Tracheal epithelial cell (primary cell): ENCODE results near the gene P3H4. TPM values are rescaled to one million over a fixed set of nuclear protein-coding genes. Genes with fewer than 3 reads are reported as not detected.

ENCODE experiments used
- total RNA-seq: library from RNA; depleted of rRNA; stranded (reverse); fragments of >200 nt; gene quantifications from 2 replicates; pipeline ENCODE4 v1.2.1, GENCODE V29; 2014

Gene P3H4, protein sequence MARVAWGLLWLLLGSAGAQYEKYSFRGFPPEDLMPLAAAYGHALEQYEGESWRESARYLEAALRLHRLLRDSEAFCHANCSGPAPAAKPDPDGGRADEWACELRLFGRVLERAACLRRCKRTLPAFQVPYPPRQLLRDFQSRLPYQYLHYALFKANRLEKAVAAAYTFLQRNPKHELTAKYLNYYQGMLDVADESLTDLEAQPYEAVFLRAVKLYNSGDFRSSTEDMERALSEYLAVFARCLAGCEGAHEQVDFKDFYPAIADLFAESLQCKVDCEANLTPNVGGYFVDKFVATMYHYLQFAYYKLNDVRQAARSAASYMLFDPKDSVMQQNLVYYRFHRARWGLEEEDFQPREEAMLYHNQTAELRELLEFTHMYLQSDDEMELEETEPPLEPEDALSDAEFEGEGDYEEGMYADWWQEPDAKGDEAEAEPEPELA
- total RNA-seq, result 49.9 and 62.7 TPM in 2 replicates

DNA sequence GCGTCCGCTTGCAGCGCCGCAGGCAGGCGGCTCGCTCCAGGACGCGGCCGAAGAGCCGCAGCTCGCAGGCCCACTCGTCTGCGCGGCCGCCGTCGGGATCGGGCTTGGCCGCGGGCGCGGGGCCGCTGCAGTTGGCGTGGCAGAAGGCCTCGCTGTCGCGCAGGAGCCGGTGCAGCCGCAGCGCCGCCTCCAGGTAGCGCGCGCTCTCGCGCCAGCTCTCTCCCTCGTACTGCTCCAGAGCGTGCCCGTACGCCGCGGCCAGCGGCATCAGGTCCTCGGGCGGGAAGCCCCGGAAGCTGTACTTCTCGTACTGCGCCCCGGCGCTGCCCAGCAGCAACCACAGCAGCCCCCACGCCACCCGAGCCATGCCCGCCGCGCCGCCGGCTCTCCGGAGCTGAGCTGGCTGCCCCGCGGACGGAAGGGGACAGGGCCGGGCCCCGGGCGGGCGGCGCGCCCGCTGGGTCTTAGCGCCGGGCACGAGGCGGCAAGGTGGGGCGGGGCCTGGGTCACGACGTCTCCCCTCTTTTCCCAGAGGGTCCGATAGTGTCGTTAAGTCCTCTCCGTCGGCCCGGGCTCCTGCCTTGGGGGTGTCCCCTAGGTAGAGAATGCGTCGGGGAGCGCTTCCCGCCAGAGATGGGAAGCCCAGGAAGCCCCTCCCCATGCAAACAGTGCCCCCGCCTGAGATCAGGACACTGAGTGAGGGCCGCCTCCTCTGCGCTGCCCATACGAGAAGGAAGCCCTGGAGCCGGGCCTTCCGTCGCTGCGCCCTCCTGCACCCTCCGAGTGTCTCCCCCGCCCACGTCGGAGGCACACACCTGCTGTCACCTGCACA lies at the start of gene P3H4:
P3H4 (minus strand) TSS at position 401 of the 832 bp plus-strand sequence; CDS start at position 367, 34 bp downstream.

GRCh38 chr17:41837761-41838538 lies 26.2 kb upstream of the P3H4 start, which contains the start of gene KLHL10:
Gene KLHL10, plus strand, starts transcription at chr17:41837825. Its CDS starts 108 bp downstream, at chr17:41837933.

DNA sequence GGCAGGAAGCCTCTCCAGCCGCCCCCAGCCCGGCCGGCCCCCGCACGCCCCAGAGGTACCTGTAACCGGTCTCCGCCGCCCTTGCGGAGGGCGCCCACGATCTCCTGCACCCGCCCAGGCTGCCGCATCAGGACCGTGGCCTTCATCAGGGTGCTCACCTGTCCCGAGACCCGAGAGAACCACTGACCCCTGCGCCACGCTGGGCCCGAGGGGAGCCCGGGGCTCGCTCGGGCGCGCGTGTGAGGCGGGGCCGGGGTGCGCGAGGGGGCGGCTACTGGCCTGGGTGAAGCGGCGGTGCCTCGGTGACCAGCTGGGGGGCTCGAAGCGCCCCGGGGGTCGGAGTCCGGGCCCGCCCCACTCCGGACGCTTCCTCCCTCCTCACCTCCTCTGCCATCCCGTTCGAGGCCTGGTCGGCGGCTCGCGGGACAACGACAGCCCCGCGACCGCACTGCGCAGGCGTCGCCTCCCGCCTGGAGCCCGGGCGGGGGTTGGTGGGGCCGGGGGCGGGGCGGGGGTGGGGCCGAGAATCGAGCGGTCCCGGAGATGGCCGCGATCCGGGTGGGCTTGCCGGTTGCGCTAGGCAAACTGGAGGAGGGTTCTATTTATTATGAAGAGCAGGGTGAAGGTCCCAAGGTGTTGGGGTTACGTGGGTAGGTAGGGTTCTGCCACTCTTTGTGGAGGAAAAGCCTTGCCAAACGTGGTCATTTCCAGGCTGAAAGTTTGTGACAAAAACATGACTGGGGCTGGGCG lies 24.2 kb upstream of the P3H4 start, which contains the start of gene NT5C3B:
NT5C3B (minus strand) TSS at position 433 of the 750 bp plus-strand sequence; CDS start at position 394, 39 bp downstream.

GRCh38 chr17:41812381-41813151 lies 817 bp upstream of the P3H4 start, which contains the start of gene FKBP10:
Gene FKBP10, plus strand, starts transcription at chr17:41813004. Its CDS starts 31 bp downstream, at chr17:41813035.

GRCh38 chr17:41786227-41787020 lies 25.3 kb downstream of the P3H4 start, which contains the start of gene JUP:
Gene JUP, minus strand, starts transcription at chr17:41786711. Its CDS starts 14,857 bp downstream, at chr17:41771854.

Other genes with a start within 250 kb of the P3H4 start
- 0.72 TPM in 1 of 2 replicates, not detected in the other for gene KRT9, start 239.9 kb downstream of the P3H4 start, total RNA-seq
- gene KRT14, start 225.1 kb downstream of the P3H4 start, total RNA-seq, result 2,248 and 2,437 TPM in 2 replicates
- gene KRT16, start 199.2 kb downstream of the P3H4 start, total RNA-seq, result 2,720 and 3,196 TPM in 2 replicates
- 21,656 and 29,975 TPM in 2 replicates for gene KRT17, start 187.4 kb downstream of the P3H4 start, total RNA-seq
- 108 and 179 TPM in 2 replicates for gene EIF1, start 123.1 kb downstream of the P3H4 start, total RNA-seq
- 2.1 TPM in 1 of 2 replicates, not detected in the other for gene GAST, start 99.6 kb downstream of the P3H4 start, total RNA-seq
- gene HAP1, start 77.3 kb downstream of the P3H4 start, total RNA-seq, result 1.2 and 1.3 TPM in 2 replicates
- 606 and 732 TPM in 2 replicates for gene JUP, start 25.2 kb downstream of the P3H4 start, total RNA-seq
- gene FKBP10, start 1.1 kb upstream of the P3H4 start, total RNA-seq, result 92.1 and 146 TPM in 2 replicates
- gene NT5C3B, start 24.3 kb upstream of the P3H4 start, total RNA-seq, result 51.8 and 82.3 TPM in 2 replicates
- gene KLHL10, start 25.9 kb upstream of the P3H4 start, total RNA-seq, result not detected in 2 replicates
- 30.6 and 40.3 TPM in 2 replicates for gene KLHL11, start 53.5 kb upstream of the P3H4 start, total RNA-seq
- 106 and 230 TPM in 2 replicates for gene ACLY, start 107.0 kb upstream of the P3H4 start, total RNA-seq
- 0.72 TPM in 1 of 2 replicates, not detected in the other for gene ODAD4, start 118.7 kb upstream of the P3H4 start, total RNA-seq
- gene CNP, start 154.8 kb upstream of the P3H4 start, total RNA-seq, result 22.0 and 36.4 TPM in 2 replicates
- 41.1 and 48.0 TPM in 2 replicates for gene DNAJC7, start 205.5 kb upstream of the P3H4 start, total RNA-seq
- gene NKIRAS2, start 208.1 kb upstream of the P3H4 start, total RNA-seq, result 17.9 and 23.4 TPM in 2 replicates
- 0.48 and 0.64 TPM in 2 replicates for gene C17orf113, start 238.7 kb upstream of the P3H4 start, total RNA-seq